ENCODE measurements around the gene PRUNE2.

Gene PRUNE2

DNA sequence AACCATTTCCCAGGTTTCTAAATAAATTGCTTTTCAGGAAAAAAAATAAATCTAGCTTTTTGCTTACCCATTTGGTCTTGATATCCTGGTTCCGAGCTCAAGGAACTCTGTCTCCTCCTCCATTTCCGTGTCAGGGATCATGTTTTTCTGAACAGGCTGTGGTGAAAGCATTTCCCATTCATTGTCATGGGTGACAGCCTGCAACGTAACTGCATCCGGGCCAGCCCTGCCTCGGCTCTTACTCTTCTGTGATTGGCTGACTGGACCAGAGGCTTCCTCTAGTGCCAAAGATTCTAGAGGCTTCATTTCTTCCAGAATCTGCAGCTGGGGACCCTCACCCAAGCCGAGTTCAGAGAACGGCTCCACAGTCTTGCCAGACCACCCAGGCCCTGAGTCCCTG lies 202.6 kb downstream of the PRUNE2 start:
- Histone ChIP-seq H3K27me3 (ENCODE audit: insufficient read depth, poor library complexity, severe bottlenecking) (peaks cover 18% of the 10 kb centered on the region), H3K36me3 (ENCODE audit: low read depth) (no peaks in the 10 kb centered on the region), H3K9me3 (ENCODE audit: severe bottlenecking) (no peaks in the 10 kb centered on the region), H3K27ac (ENCODE audit: poor library complexity, severe bottlenecking) (no peak overlapping the region), H3K4me1 (ENCODE audit: insufficient read depth, poor library complexity, severe bottlenecking) (no peaks in the 10 kb centered on the region), H3K4me3 (ENCODE audit: severe bottlenecking) (no peak overlapping the region)
- DNase-seq (ENCODE audit: low spot score) (no peak), ATAC-seq (ENCODE audit: low read depth) (no peak)
- TF ChIP-seq, protein P1, sequence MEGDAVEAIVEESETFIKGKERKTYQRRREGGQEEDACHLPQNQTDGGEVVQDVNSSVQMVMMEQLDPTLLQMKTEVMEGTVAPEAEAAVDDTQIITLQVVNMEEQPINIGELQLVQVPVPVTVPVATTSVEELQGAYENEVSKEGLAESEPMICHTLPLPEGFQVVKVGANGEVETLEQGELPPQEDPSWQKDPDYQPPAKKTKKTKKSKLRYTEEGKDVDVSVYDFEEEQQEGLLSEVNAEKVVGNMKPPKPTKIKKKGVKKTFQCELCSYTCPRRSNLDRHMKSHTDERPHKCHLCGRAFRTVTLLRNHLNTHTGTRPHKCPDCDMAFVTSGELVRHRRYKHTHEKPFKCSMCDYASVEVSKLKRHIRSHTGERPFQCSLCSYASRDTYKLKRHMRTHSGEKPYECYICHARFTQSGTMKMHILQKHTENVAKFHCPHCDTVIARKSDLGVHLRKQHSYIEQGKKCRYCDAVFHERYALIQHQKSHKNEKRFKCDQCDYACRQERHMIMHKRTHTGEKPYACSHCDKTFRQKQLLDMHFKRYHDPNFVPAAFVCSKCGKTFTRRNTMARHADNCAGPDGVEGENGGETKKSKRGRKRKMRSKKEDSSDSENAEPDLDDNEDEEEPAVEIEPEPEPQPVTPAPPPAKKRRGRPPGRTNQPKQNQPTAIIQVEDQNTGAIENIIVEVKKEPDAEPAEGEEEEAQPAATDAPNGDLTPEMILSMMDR (IDR thresholded peaks at IDR 0.05; ENCODE audit: poor library complexity, severe bottlenecking) = no peak

GRCh38 chr9:76701441-76702039 lies 204.4 kb downstream of the PRUNE2 start:
- ATAC-seq (ENCODE audit: low read depth) (no peak), DNase-seq (ENCODE audit: low spot score) (no peak)
- Histone ChIP-seq H3K4me1 (ENCODE audit: insufficient read depth, poor library complexity, severe bottlenecking) (no peaks in the 10 kb centered on the region), H3K27me3 (ENCODE audit: insufficient read depth, poor library complexity, severe bottlenecking) (peaks cover 3% of the 10 kb centered on the region), H3K27ac (ENCODE audit: poor library complexity, severe bottlenecking) (no peak overlapping the region), H3K9me3 (ENCODE audit: severe bottlenecking) (no peaks in the 10 kb centered on the region), H3K4me3 (ENCODE audit: severe bottlenecking) (no peak overlapping the region), H3K36me3 (ENCODE audit: low read depth) (no peaks in the 10 kb centered on the region)
- TF ChIP-seq, protein P1 (IDR thresholded peaks at IDR 0.05; ENCODE audit: poor library complexity, severe bottlenecking) = no peak

GRCh38 chr9:76700916-76701315 lies 205.0 kb downstream of the PRUNE2 start:
- Histone ChIP-seq H3K36me3 (ENCODE audit: low read depth) (no peaks in the 10 kb centered on the region), H3K27me3 (ENCODE audit: insufficient read depth, poor library complexity, severe bottlenecking) (peaks cover 3% of the 10 kb centered on the region), H3K4me3 (ENCODE audit: severe bottlenecking) (no peak overlapping the region), H3K4me1 (ENCODE audit: insufficient read depth, poor library complexity, severe bottlenecking) (no peaks in the 10 kb centered on the region), H3K9me3 (ENCODE audit: severe bottlenecking) (no peaks in the 10 kb centered on the region), H3K27ac (ENCODE audit: poor library complexity, severe bottlenecking) (no peak overlapping the region)
- DNase-seq (ENCODE audit: low spot score) (no peak), ATAC-seq (ENCODE audit: low read depth) (no peak)
- TF ChIP-seq, protein P1 (IDR thresholded peaks at IDR 0.05; ENCODE audit: poor library complexity, severe bottlenecking) = no peak

GRCh38 chr9:76699971-76700370 lies 205.9 kb downstream of the PRUNE2 start:
- DNase-seq (ENCODE audit: low spot score) (no peak), ATAC-seq (ENCODE audit: low read depth) (peak; percentile 38; the same call in 1 of the 3 replicates)
- no peak overlapping the region for H3K4me3 ChIP-seq (ENCODE audit: severe bottlenecking)
- TF ChIP-seq, protein P1 (IDR thresholded peaks at IDR 0.05; ENCODE audit: poor library complexity, severe bottlenecking) = no peak
- H3K4me1 ChIP-seq (ENCODE audit: insufficient read depth, poor library complexity, severe bottlenecking) = no peaks in the 10 kb centered on the region
- no peak overlapping the region for H3K27ac ChIP-seq (ENCODE audit: poor library complexity, severe bottlenecking)
- no peaks in the 10 kb centered on the region for H3K9me3 ChIP-seq (ENCODE audit: severe bottlenecking)
- no peaks in the 10 kb centered on the region for H3K27me3 ChIP-seq (ENCODE audit: insufficient read depth, poor library complexity, severe bottlenecking)
- H3K36me3 ChIP-seq (ENCODE audit: low read depth) = no peaks in the 10 kb centered on the region

DNA sequence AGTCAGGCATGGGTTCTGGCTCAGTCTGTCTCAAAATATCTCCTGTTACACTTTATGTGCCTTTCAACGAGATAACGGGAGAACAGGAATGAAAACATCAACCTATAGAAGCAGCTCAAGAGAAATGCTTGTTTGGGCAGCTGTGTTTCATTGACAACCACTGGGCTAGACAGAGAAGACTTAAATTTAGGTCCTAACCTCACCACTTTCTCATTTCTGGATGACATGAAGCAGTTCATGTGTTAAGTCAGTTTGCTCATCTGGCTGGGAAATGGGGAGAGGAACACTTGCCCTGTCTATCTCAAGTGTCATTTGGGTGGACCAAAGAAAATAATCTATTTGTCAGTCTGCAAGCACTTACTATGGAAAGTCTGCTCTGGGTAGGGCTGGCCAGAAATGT lies 208.4 kb downstream of the PRUNE2 start:
- Histone ChIP-seq H3K36me3 (ENCODE audit: low read depth) (no peaks in the 10 kb centered on the region), H3K4me1 (ENCODE audit: insufficient read depth, poor library complexity, severe bottlenecking) (no peaks in the 10 kb centered on the region), H3K9me3 (ENCODE audit: severe bottlenecking) (no peaks in the 10 kb centered on the region), H3K4me3 (ENCODE audit: severe bottlenecking) (no peak overlapping the region), H3K27ac (ENCODE audit: poor library complexity, severe bottlenecking) (no peak overlapping the region), H3K27me3 (ENCODE audit: insufficient read depth, poor library complexity, severe bottlenecking) (no peaks in the 10 kb centered on the region)
- no peak for DNase-seq (ENCODE audit: low spot score)
- TF ChIP-seq, protein P1 (IDR thresholded peaks at IDR 0.05; ENCODE audit: poor library complexity, severe bottlenecking) = no peak
- no peak for ATAC-seq (ENCODE audit: low read depth)

Data from RWPE2 (cell line).